ENCODE data around the gene GPSM1.

DNA sequence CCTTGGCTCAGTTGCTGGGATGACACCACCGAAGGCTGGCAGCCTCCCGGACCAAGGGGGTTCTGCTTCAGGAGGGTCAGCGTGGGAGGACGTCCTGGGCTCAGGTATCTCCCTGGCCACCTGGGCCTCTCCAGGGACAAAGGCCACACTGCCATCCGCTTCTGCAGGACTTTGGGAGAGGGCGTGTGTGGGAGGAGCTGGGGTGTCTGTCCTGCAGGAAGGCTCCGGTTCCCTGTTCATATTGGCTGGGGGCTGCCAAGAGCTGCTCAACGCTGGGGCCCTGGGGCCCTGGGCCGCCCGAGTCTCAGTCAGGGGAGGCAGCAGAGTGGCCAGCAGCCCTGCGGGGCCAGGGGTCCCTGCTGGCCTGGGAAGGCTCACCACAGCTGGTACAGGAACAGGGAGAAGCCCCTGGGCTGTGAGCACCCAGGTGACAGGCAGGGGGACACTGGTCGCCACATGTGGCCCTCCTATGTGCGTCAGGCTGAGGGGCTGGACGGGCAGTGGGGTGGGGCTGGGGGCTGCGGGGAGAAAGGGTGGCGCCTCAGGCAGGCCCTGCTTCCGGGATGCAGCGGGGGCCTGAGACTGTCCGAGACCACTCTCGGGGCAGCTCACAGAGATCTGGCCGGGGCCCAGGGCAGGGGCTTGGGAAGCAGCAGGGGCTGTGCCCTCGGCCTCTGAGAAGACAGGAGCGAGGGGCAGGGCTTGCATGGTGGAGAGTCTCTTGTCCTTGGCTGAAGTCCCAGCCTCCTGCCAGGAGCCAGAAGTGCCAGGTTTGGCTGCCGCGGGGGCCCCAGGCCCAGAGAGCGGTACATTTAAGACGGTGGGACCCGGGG is 51.0 kb downstream of the GPSM1 start:
- TF ChIP-seq, protein P1, sequence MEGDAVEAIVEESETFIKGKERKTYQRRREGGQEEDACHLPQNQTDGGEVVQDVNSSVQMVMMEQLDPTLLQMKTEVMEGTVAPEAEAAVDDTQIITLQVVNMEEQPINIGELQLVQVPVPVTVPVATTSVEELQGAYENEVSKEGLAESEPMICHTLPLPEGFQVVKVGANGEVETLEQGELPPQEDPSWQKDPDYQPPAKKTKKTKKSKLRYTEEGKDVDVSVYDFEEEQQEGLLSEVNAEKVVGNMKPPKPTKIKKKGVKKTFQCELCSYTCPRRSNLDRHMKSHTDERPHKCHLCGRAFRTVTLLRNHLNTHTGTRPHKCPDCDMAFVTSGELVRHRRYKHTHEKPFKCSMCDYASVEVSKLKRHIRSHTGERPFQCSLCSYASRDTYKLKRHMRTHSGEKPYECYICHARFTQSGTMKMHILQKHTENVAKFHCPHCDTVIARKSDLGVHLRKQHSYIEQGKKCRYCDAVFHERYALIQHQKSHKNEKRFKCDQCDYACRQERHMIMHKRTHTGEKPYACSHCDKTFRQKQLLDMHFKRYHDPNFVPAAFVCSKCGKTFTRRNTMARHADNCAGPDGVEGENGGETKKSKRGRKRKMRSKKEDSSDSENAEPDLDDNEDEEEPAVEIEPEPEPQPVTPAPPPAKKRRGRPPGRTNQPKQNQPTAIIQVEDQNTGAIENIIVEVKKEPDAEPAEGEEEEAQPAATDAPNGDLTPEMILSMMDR (IDR thresholded peaks at IDR 0.05) = no peak
- no peak for TF ChIP-seq POLR2AphosphoS5 (IDR thresholded peaks at IDR 0.05)
- no peak for TF ChIP-seq POLR2A (IDR thresholded peaks at IDR 0.05)
- no peak for TF ChIP-seq EP300 (IDR thresholded peaks at IDR 0.05)

Data from sigmoid colon (tissue), 4 donors.